Natural killer cell (primary cell): ENCODE data around the gene ANGPT4. TPM values are rescaled to one million over a fixed set of nuclear protein-coding genes. Genes with fewer than 3 reads are reported as not detected.

Source experiments
- ATAC-seq, 3 donors: fragments of 150-1000 bp in 2 of 3; fragments of 200-7000 bp in 1 of 3; cut with Tn5 transposase; 1 replicate in 1 of 3; 2 replicates in 2 of 3; pipeline ENCODE4 v1.10.0; 2021; ENCODE audit warnings: mild to moderate bottlenecking in 2 of 3, moderate library complexity in 2 of 3
- DNase-seq, 2 donors: peaks; one replicate each; pipeline versions ENCODE4 v3.0.0 to v3.0.0-alpha.2; 2013 to 2021; ENCODE audit warnings: mixed read lengths in 1 of 2
- H3K27ac ChIP-seq: one replicate; pipeline ENCODE4 v1.5.1; 2013; ENCODE audit warnings: mild to moderate bottlenecking, low read length
- H3K27me3 ChIP-seq: one replicate; pipeline ENCODE4 v1.6.1; 2013; ENCODE audit warnings: low read length; ENCODE audit not compliant: control insufficient read depth, insufficient read depth
- H3K36me3 ChIP-seq: one replicate; pipeline ENCODE4 v1.6.1; 2013; ENCODE audit warnings: low read length; ENCODE audit not compliant: control insufficient read depth, insufficient read depth
- H3K4me1 ChIP-seq: one replicate; pipeline ENCODE4 v1.6.1; 2013; ENCODE audit warnings: low read length; ENCODE audit not compliant: control insufficient read depth, insufficient read depth
- H3K4me3 ChIP-seq: one replicate; pipeline ENCODE4 v1.5.1; 2013; ENCODE audit warnings: low read length
- H3K9me3 ChIP-seq: one replicate; pipeline ENCODE4 v1.6.1; 2013; ENCODE audit warnings: low read length; ENCODE audit not compliant: control insufficient read depth, insufficient read depth
- H3K27ac Mint-ChIP-seq, 2 donors: one replicate each; pipeline ENCODE4 v1.8.0; 2022; ENCODE audit warnings: mild to moderate bottlenecking in 2 of 2, mixed read lengths in 2 of 2, moderate library complexity in 1 of 2
- H3K27me3 Mint-ChIP-seq, 2 donors: one replicate each; pipeline ENCODE4 v1.8.0; 2022; ENCODE audit warnings: low read depth in 2 of 2, mixed read lengths in 2 of 2
- H3K36me3 Mint-ChIP-seq: one replicate; pipeline ENCODE4 v1.8.0; 2022; ENCODE audit warnings: mixed read lengths
- H3K4me1 Mint-ChIP-seq, 2 donors: one replicate each; pipeline ENCODE4 v1.8.0; 2022; ENCODE audit warnings: mixed read lengths in 2 of 2
- H3K4me3 Mint-ChIP-seq: one replicate; pipeline ENCODE4 v1.8.0; 2022; ENCODE audit warnings: mild to moderate bottlenecking, moderate library complexity, mixed read lengths
- H3K9me3 Mint-ChIP-seq, 2 donors: one replicate each; pipeline ENCODE4 v1.8.0; 2022; ENCODE audit warnings: mixed read lengths in 2 of 2
- WGBS: methylation state at CpG from one replicate; pipeline ENCODE4 v1.1.7; 2013; ENCODE audit warnings: missing lambda C conversion rate; ENCODE audit not compliant: insufficient coverage; 5-methylcytosine and 5-hydroxymethylcytosine counted together
- intact Hi-C: fragments of 100-400 bp; cut with micrococcal nuclease; formaldehyde crosslinking; loops from one replicate; pipeline ENCODE4 v1.14.2; 2022
- total RNA-seq, 4 donors: library from RNA; stranded (reverse); fragments of 120-200 nt in 1 of 4; gene quantifications; one replicate each; pipeline versions ENCODE4 v1.2.3 to v1.2.4, GENCODE V29; 2013 to 2022
- TF ChIP-seq, protein P1 (sequence below): fragments of 200-600 bp; IDR thresholded peaks from one replicate; pipeline ENCODE4 v1.8.0; 2022; ENCODE audit warnings: antibody characterized with exemption

The ANGPT4 gene
- total RNA-seq, 3 donors from 2014 or later (not counting 1 experiment from before 2014, with no cell fraction given), result not detected

DNA sequence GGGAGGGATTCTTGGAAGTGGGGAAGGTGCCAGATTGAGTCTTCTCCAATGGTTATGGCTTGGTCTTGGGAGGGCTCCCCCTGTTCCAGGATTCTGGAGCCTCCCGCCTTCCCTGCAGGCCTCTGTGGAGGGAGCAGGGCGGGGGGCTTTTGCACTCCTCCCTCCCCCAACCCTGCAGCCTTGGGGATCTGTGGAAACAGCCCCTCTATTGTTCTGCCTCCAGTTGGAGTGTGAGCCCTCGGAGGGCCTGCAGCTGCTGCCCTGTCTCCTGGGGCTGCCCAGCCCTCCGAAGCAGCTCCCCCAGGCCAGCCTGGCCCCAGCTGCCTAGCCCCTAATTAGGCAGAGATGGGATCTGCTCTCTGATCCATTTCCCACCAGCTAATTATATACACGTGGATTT lies 67.9 kb downstream of the ANGPT4 start:
- ATAC-seq (no peak), DNase-seq (no peak)
- Histone ChIP-seq H3K27me3 (no peaks in the 10 kb centered on the region), H3K36me3 (peaks cover 2% of the 10 kb centered on the region), H3K9me3 (no peaks in the 10 kb centered on the region), H3K27ac (no peak overlapping the region), H3K4me3 (no peak overlapping the region), H3K4me1 (peaks cover 44% of the 10 kb centered on the region)
- TF ChIP-seq, protein P1, sequence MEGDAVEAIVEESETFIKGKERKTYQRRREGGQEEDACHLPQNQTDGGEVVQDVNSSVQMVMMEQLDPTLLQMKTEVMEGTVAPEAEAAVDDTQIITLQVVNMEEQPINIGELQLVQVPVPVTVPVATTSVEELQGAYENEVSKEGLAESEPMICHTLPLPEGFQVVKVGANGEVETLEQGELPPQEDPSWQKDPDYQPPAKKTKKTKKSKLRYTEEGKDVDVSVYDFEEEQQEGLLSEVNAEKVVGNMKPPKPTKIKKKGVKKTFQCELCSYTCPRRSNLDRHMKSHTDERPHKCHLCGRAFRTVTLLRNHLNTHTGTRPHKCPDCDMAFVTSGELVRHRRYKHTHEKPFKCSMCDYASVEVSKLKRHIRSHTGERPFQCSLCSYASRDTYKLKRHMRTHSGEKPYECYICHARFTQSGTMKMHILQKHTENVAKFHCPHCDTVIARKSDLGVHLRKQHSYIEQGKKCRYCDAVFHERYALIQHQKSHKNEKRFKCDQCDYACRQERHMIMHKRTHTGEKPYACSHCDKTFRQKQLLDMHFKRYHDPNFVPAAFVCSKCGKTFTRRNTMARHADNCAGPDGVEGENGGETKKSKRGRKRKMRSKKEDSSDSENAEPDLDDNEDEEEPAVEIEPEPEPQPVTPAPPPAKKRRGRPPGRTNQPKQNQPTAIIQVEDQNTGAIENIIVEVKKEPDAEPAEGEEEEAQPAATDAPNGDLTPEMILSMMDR, result no peak
- no peaks in the 10 kb centered on the region for H3K9me3 Mint-ChIP-seq
- peaks cover 30 to 44% of the 10 kb centered on the region in 2 donors for H3K4me1 Mint-ChIP-seq
- intact Hi-C loops, result no loop called here
- H3K36me3 Mint-ChIP-seq, result no peaks in the 10 kb centered on the region
- H3K27me3 Mint-ChIP-seq, result no peaks in the 10 kb centered on the region
- H3K27ac Mint-ChIP-seq, result peak overlapping the region; percentile 96
- 94% methylated on average over 5 of the region's 5 CpGs for WGBS
- no peak overlapping the region for H3K4me3 Mint-ChIP-seq

- intact Hi-C loops, result no loop called here
- peak overlapping the region; percentile 67 for H3K27ac ChIP-seq
- peak overlapping the region; percentile 2 for H3K4me3 ChIP-seq
- Mint-ChIP-seq H3K27ac (peak overlapping the region; percentile 96), H3K4me3 (peak overlapping the region; percentile 91), H3K36me3 (no peaks in the 10 kb centered on the region), H3K27me3 (no peaks in the 10 kb centered on the region), H3K4me1 (peaks cover 30 to 44% of the 10 kb centered on the region in 2 donors), H3K9me3 (no peaks in the 10 kb centered on the region)
- DNase-seq (peak; percentile 57 to 73), ATAC-seq (peak; percentile 57 to 66 (median 58))
- no peaks in the 10 kb centered on the region for H3K9me3 ChIP-seq
- WGBS, result 0% methylated on average over 7 of the region's 7 CpGs
- no peaks in the 10 kb centered on the region for H3K27me3 ChIP-seq
- H3K4me1 ChIP-seq, result peaks cover 50% of the 10 kb centered on the region
- TF ChIP-seq, protein P1, result no peak
- H3K36me3 ChIP-seq, result peaks cover 2% of the 10 kb centered on the region
Observed at GRCh38 chr20:846894-847278, 69.2 kb downstream of the ANGPT4 start.

DNA sequence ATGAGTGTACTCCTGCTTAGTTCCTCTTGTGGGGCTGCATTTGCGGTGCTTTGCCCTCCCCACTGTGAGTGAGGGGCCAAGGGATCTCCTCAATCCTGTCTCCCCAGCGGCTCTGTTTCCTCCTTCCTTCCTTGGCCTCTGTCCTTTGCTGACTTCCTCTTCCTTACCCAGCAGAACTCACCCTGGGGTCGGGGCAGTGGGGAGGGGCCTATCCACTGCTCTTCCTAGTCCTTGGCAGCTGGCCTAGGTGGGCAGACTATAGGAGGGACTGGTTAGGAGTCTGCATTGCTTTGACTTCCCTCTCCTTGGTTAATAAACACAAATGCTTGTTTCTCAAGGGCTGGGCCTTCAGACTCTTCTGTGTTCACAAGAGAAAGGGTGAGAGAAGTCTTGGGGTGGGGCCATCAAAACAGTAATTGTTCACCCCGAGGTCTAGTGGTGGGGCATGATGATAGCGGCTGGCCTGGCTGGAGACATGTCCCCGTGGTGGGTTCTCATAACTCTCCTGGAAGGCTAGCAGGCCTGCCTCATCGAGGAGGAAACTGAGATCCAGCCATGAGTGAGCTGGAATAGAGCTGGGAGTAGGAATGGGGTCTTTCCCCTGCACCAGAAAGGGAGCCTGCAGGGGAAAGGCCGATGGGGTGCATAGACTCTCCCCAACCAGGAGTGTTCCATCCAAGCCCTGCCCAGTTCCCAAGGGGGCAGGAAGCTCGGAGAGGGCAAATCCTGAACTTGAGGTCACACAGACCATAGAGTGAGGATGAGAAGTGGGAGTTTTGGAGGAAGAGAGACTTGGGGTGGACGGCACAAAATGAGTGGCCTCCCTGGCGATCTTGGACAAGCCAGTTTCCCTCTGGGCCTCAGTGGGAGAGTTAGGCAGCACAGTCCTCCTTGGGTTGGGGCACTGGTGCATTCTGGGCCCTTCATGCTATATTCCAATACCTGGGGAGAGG lies 69.9 kb downstream of the ANGPT4 start:
- H3K9me3 Mint-ChIP-seq, result no peaks in the 10 kb centered on the region
- 24% methylated on average over 11 of the region's 11 CpGs for WGBS
- Histone ChIP-seq H3K27me3 (no peaks in the 10 kb centered on the region), H3K9me3 (no peaks in the 10 kb centered on the region), H3K4me3 (peak overlapping the region; percentile 40), H3K36me3 (no peaks in the 10 kb centered on the region), H3K27ac (peak overlapping the region; percentile 67), H3K4me1 (peaks cover 57% of the 10 kb centered on the region)
- no peak for ATAC-seq
- H3K27me3 Mint-ChIP-seq, result no peaks in the 10 kb centered on the region
- intact Hi-C loops, result no loop called here
- TF ChIP-seq, protein P1, result no peak
- H3K27ac Mint-ChIP-seq, result peak overlapping the region; percentile 96
- no peaks in the 10 kb centered on the region for H3K36me3 Mint-ChIP-seq
- DNase-seq, result peak in 1 of 2 donors; percentile 42
- H3K4me3 Mint-ChIP-seq, result peak overlapping the region; percentile 91
- H3K4me1 Mint-ChIP-seq, result peaks cover 30 to 39% of the 10 kb centered on the region in 2 donors
